Keratinocyte (primary cell): ENCODE measurements around the gene NMT2. TPM values are rescaled to one million over a fixed set of nuclear protein-coding genes. Genes with fewer than 3 reads are reported as not detected.

Experiments
- DNase-seq: peaks from one replicate; pipeline ENCODE4 v3.0.0-alpha.2; 2011; ENCODE audit warnings: low read depth, missing footprints, low spot score
- FAIRE-seq: peaks from 2 replicates; lab custom pipeline; 2011; peaks lifted over from hg19 to GRCh38; lab: Jason Lieb, UNC
- H2AFZ ChIP-seq: 2 replicates; pipeline ENCODE4 v1.6.0; 2012; ENCODE audit warnings: low read length, control low read depth, inconsistent platforms; ENCODE audit not compliant: control insufficient read depth
- H3K27ac ChIP-seq: 2 replicates; pipeline ENCODE4 v1.5.1; 2011; ENCODE audit warnings: low read length; ENCODE audit not compliant: control insufficient read depth, insufficient read depth
- H3K27me3 ChIP-seq: 3 replicates; pipeline ENCODE4 v1.6.0; 2011; ENCODE audit warnings: low read length; ENCODE audit not compliant: control insufficient read depth, insufficient read depth; ENCODE audit errors: extremely low read depth
- H3K36me3 ChIP-seq, 2 experiments: 2 replicates in 1 of 2; 3 replicates in 1 of 2; pipeline ENCODE4 v1.5.1; 2011; ENCODE audit warnings: low read length in 2 of 2, mild to moderate bottlenecking in 1 of 2; ENCODE audit not compliant: control insufficient read depth in 2 of 2, insufficient read depth in 2 of 2; ENCODE audit errors: extremely low read depth in 1 of 2
- H3K4me1 ChIP-seq: 3 replicates; pipeline ENCODE4 v1.5.1; 2011; ENCODE audit warnings: low read length; ENCODE audit not compliant: control insufficient read depth, insufficient read depth; ENCODE audit errors: extremely low read depth
- H3K4me2 ChIP-seq: 3 replicates; pipeline ENCODE4 v1.6.0; 2011; ENCODE audit warnings: low read depth, low read length; ENCODE audit not compliant: control insufficient read depth, insufficient read depth; ENCODE audit errors: extremely low read depth
- H3K4me3 ChIP-seq, 3 experiments: fragments of 200-600 bp in 1 of 3; sonication (generic) in 1 of 3; 2 replicates in 2 of 3; 3 replicates in 1 of 3; pipeline ENCODE4 v1.5.1; 2011 to 2016; ENCODE audit warnings: low read length in 3 of 3, mild to moderate bottlenecking in 3 of 3, control low read depth in 2 of 3, inconsistent platforms in 1 of 3, low read depth in 1 of 3, mixed read lengths in 1 of 3, mixed run types in 1 of 3, moderate library complexity in 1 of 3; ENCODE audit not compliant: control insufficient read depth in 2 of 3, insufficient read depth in 2 of 3; ENCODE audit errors: extremely low read depth in 1 of 3
- H3K79me2 ChIP-seq: 2 replicates; pipeline ENCODE4 v1.6.0; 2012; ENCODE audit warnings: low read length; ENCODE audit not compliant: control insufficient read depth, insufficient read depth
- H3K9ac ChIP-seq: 3 replicates; pipeline ENCODE4 v1.6.0; 2011; ENCODE audit warnings: low read length; ENCODE audit not compliant: control insufficient read depth, insufficient read depth; ENCODE audit errors: extremely low read depth
- H3K9me1 ChIP-seq: 3 replicates; pipeline ENCODE4 v1.6.0; 2011; ENCODE audit warnings: low read length; ENCODE audit not compliant: control insufficient read depth, insufficient read depth; ENCODE audit errors: extremely low read depth
- H3K9me3 ChIP-seq: 2 replicates; pipeline ENCODE4 v1.5.1; 2012; ENCODE audit warnings: low read depth, low read length; ENCODE audit not compliant: control insufficient read depth
- H4K20me1 ChIP-seq: 3 replicates; pipeline ENCODE4 v1.6.0; 2011; ENCODE audit warnings: low read length; ENCODE audit not compliant: control insufficient read depth, insufficient read depth; ENCODE audit errors: extremely low read depth
- EZH2 ChIP-seq: IDR thresholded peaks from one replicate; pipeline ENCODE4 v1.6.1; 2012; ENCODE audit warnings: inconsistent platforms, mild to moderate bottlenecking, low read length, moderate library complexity
- dilution Hi-C: fragments of 300-500 bp; cut with MboI; formaldehyde crosslinking; loops from one replicate; pipeline ENCODE4 v1.7.0; 2020; ENCODE audit warnings: low sequenced_read_pairs; ENCODE audit not compliant: extremely low pct_ligation_motif_present
- polyA plus RNA-seq, 5 experiments: library from polyadenylated mRNA; depleted of rRNA in 3 of 5; stranded (reverse) in 3 of 5; stranded (forward) in 1 of 5; unstranded in 1 of 5; fragments of >200 nt; gene quantifications; 1 replicate in 1 of 5; 2 replicates in 3 of 5; 3 replicates in 1 of 5; pipeline versions ENCODE4 v1.2.1 to v1.2.3, GENCODE V29; 2011 to 2012; ENCODE audit warnings: missing spikeins in 2 of 5, low read depth in 1 of 5, low replicate concordance in 1 of 5
- TF ChIP-seq, protein P1 (sequence below), 3 experiments: IDR thresholded peaks in 1 of 3; conservative IDR thresholded peaks in 1 of 3; optimal IDR thresholded peaks in 1 of 3; 2 replicates in 2 of 3; 3 replicates in 1 of 3; pipeline versions ENCODE3 to v1.5.1; 2011; ENCODE audit warnings: low read length in 3 of 3, mild to moderate bottlenecking in 3 of 3, moderate library complexity in 2 of 3, control low read depth in 1 of 3, inconsistent platforms in 1 of 3; ENCODE audit not compliant: insufficient read depth in 2 of 3; ENCODE audit errors: extremely low read depth in 1 of 3

Gene NMT2
- polyA plus RNA-seq, 1 donor (not counting 4 experiments of a cell fraction or from before 2014, with no cell fraction given) = 9.9 TPM

DNA sequence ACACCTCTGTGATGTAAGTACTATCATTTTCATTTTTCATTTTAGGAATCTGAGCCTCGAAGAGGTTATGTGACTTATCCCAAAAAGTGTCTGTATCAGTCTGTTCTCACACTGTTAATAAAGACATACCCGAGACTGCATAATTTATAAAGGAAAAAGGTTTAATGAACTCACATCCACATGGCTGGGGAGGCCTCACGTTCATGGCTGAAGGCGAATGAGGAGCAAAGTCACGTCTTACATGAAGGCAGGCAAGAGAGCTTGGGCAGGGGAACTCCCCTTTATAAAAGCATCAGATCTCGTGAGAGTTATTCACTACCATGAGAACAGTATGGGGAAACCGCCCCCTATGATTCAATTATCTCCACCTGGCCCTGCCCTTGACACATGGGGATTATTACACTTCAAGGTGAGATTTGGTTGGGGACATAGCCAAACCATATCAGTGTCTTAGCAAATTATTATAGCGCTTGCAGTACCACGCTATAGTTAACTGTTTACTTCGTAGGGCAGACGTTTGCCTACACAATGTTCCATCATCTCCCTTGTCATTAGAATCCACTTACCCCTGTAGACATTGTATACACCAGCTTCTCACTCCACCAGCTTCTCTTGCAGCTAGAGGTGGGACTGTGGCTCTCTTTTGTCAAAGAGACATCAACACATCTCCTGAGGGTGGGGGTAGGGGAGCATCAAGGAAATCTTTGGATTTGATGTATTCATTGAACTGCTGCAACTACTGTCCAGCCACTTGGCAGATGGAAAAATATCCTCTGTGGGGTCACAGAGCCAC lies 15.4 kb upstream of the NMT2 start:
- no peaks in the 10 kb centered on the region for H3K9me3 ChIP-seq
- no peak for FAIRE-seq
- H3K4me3 ChIP-seq = no peak overlapping the region
- no peaks in the 10 kb centered on the region for H4K20me1 ChIP-seq
- dilution Hi-C loops = no loop called here
- no peaks in the 10 kb centered on the region for H3K36me3 ChIP-seq
- no peak overlapping the region for H3K4me2 ChIP-seq
- no peaks in the 10 kb centered on the region for H3K9me1 ChIP-seq
- no peak for TF ChIP-seq EZH2
- TF ChIP-seq, protein P1, sequence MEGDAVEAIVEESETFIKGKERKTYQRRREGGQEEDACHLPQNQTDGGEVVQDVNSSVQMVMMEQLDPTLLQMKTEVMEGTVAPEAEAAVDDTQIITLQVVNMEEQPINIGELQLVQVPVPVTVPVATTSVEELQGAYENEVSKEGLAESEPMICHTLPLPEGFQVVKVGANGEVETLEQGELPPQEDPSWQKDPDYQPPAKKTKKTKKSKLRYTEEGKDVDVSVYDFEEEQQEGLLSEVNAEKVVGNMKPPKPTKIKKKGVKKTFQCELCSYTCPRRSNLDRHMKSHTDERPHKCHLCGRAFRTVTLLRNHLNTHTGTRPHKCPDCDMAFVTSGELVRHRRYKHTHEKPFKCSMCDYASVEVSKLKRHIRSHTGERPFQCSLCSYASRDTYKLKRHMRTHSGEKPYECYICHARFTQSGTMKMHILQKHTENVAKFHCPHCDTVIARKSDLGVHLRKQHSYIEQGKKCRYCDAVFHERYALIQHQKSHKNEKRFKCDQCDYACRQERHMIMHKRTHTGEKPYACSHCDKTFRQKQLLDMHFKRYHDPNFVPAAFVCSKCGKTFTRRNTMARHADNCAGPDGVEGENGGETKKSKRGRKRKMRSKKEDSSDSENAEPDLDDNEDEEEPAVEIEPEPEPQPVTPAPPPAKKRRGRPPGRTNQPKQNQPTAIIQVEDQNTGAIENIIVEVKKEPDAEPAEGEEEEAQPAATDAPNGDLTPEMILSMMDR (optimal IDR thresholded peaks at IDR 0.05 in 1 of 3, IDR thresholded peaks at IDR 0.05 in 1 of 3, conservative IDR thresholded peaks at IDR 0.05 in 1 of 3; ENCODE audit: extremely low read depth in 1 of 3, insufficient read depth in 2 of 3, low read length in 3 of 3) = no peak
- no peak overlapping the region for H2AFZ ChIP-seq
- no peak for DNase-seq
- no peaks in the 10 kb centered on the region for H3K27me3 ChIP-seq
- H3K4me1 ChIP-seq = peaks cover 12% of the 10 kb centered on the region
- H3K79me2 ChIP-seq = no peaks in the 10 kb centered on the region
- no peak overlapping the region for H3K9ac ChIP-seq
- H3K27ac ChIP-seq = no peak overlapping the region

DNA sequence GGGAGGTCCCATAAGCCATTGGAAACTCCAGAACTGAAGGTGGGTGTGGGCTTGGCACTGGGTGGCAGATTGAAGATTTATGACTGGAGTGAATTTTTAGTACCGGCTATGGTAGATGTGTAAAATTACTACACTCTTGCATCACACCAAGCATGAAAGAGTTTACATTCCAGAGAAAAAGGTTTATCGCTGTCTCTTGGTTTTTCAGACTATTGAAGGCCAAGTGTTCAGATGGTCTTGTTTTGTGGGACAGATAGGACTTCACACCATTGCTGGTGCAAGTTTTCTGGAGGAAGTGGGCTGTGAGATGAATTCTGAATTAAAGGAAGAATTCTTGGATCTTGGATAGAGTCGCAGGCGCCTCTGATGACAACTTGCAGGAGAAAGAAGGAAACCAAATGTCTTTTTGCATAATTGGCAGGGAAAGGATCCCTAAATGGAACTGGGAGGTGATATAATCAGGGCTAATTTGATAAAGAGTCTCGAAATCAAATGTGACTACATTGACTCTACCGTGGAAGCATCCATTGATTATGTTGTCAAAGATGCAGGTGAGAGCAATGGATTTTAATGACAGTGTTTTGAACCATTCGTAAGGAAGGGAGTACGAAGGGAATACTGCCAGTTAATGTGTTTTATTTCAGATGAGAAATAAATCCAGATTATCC lies 14.2 kb upstream of the NMT2 start:
- H4K20me1 ChIP-seq = no peaks in the 10 kb centered on the region
- no peak overlapping the region for H3K27ac ChIP-seq
- no peak overlapping the region for H2AFZ ChIP-seq
- TF ChIP-seq, protein P1 (optimal IDR thresholded peaks at IDR 0.05 in 1 of 3, IDR thresholded peaks at IDR 0.05 in 1 of 3, conservative IDR thresholded peaks at IDR 0.05 in 1 of 3; ENCODE audit: extremely low read depth in 1 of 3, insufficient read depth in 2 of 3, low read length in 3 of 3) = no peak
- no peak for TF ChIP-seq EZH2
- no peaks in the 10 kb centered on the region for H3K9me3 ChIP-seq
- H3K27me3 ChIP-seq = no peaks in the 10 kb centered on the region
- DNase-seq (no peak), FAIRE-seq (no peak)
- no peak overlapping the region for H3K9ac ChIP-seq
- peak overlapping the region; percentile 28 for H3K4me2 ChIP-seq
- no peaks in the 10 kb centered on the region for H3K36me3 ChIP-seq
- no peaks in the 10 kb centered on the region for H3K79me2 ChIP-seq
- peak overlapping the region in 1 of 3 experiments; percentile 9 for H3K4me3 ChIP-seq
- H3K9me1 ChIP-seq = no peaks in the 10 kb centered on the region
- peaks cover 12% of the 10 kb centered on the region for H3K4me1 ChIP-seq
- dilution Hi-C loops = no loop called here
